K562 (cell line): Measurements from ENCODE around the gene SLC16A2. TPM values are rescaled to one million over a fixed set of nuclear protein-coding genes. Genes with fewer than 3 reads are reported as not detected.

ENCODE experiments used
- ATAC-seq: fragments of 200-7000 bp; cut with Tn5 transposase; 3 replicates; pipeline ENCODE4 v1.9.1; 2020; ENCODE audit warnings: moderate library complexity
- BruUV-seq: library from RNA; stranded (reverse); fragments of 400-500 nt; replicated peaks from 2 replicates; lab custom pipeline; 2021; lab: Mats Ljungman, UMichigan
- CTCF ChIA-PET: fragments of 300-600 bp; formaldehyde crosslinking; extraction: SDS; loops from one replicate; lab custom pipeline; 2021; ENCODE audit warnings: low intra/inter-chr PET ratio; lab: Yijun Ruan, JAX
- POLR2A ChIA-PET: fragments of 300-600, 350-650 bp; sonication (Branson Sonifier 250); formaldehyde crosslinking; extraction: SDS; loops from one replicate; lab custom pipeline; 2021; ENCODE audit warnings: antibody characterized with exemption, inconsistent platforms; lab: Yijun Ruan, JAX
- DNase-seq, 4 experiments: peaks; one replicate each; pipeline versions ENCODE4 v3.0.0 to v3.0.0-alpha.2; 2011 to 2018; ENCODE audit warnings: low spot score in 3 of 4, mixed read lengths in 3 of 4; ENCODE audit errors: extremely low read depth in 1 of 4
- FAIRE-seq: peaks from 2 replicates; lab custom pipeline; 2011; peaks lifted over from hg19 to GRCh38; lab: Jason Lieb, UNC
- H2AFZ ChIP-seq: 2 replicates; pipeline ENCODE4 v1.6.0; 2011; ENCODE audit warnings: low read depth, low read length, control low read depth, inconsistent platforms
- H3K27ac ChIP-seq: fragments of 200-600 bp; 3 replicates; pipeline ENCODE4 v1.8.0; 2011; ENCODE audit warnings: low read depth, mild to moderate bottlenecking, control low read depth, inconsistent platforms, low read length, moderate library complexity, mixed read lengths; ENCODE audit errors: extremely low read depth
- H3K27me3 ChIP-seq, 2 experiments: fragments of 300-600 bp in 1 of 2; 2 replicates in 1 of 2; 3 replicates in 1 of 2; pipeline versions ENCODE4 v1.6.0 to v1.8.0; 2011; ENCODE audit warnings: inconsistent platforms in 2 of 2, low read length in 2 of 2, mild to moderate bottlenecking in 1 of 2, mixed read lengths in 1 of 2, moderate library complexity in 1 of 2; ENCODE audit not compliant: control insufficient read depth in 2 of 2, insufficient read depth in 2 of 2
- H3K36me3 ChIP-seq: fragments of 300-600 bp; 3 replicates; pipeline ENCODE4 v1.8.0; 2011; ENCODE audit warnings: mild to moderate bottlenecking, low read length, inconsistent platforms; ENCODE audit not compliant: control insufficient read depth, insufficient read depth
- H3K4me1 ChIP-seq, 2 experiments: fragments of 200-600 bp in 1 of 2; replicated peaks in 1 of 2; 2 replicates in 1 of 2; 3 replicates in 1 of 2; pipeline versions ENCODE4 v1.5.1 to v1.8.0; 2011; ENCODE audit warnings: inconsistent platforms in 2 of 2, low read length in 2 of 2, mild to moderate bottlenecking in 1 of 2, mixed read lengths in 1 of 2, moderate library complexity in 1 of 2; ENCODE audit not compliant: control insufficient read depth in 2 of 2, insufficient read depth in 2 of 2
- H3K4me2 ChIP-seq: 2 replicates; pipeline ENCODE4 v1.6.1; 2011; ENCODE audit warnings: low read length, control low read depth, inconsistent platforms, mixed read lengths; ENCODE audit not compliant: insufficient read depth
- H3K4me3 ChIP-seq: fragments of 200-600 bp; sonication (generic), shearing (Covaris generic); 2 replicates; pipeline ENCODE4 v1.5.1; 2016; ENCODE audit warnings: control low read depth, inconsistent platforms
- H3K79me2 ChIP-seq: fragments of 200-600 bp; 3 replicates; pipeline ENCODE4 v1.8.0; 2011; ENCODE audit warnings: low read length, inconsistent platforms; ENCODE audit not compliant: control insufficient read depth, insufficient read depth
- H3K9ac ChIP-seq, 2 experiments: 2 replicates each; pipeline versions ENCODE4 v1.6.0 to v1.6.1; 2011; ENCODE audit warnings: low read depth in 2 of 2, low read length in 2 of 2, control low read depth in 1 of 2, inconsistent platforms in 1 of 2, mild to moderate bottlenecking in 1 of 2, mixed read lengths in 1 of 2; ENCODE audit not compliant: insufficient read depth in 1 of 2
- H3K9me1 ChIP-seq: one replicate; pipeline ENCODE4 v1.6.0; 2011; ENCODE audit warnings: inconsistent platforms, mild to moderate bottlenecking, low read length, moderate library complexity; ENCODE audit not compliant: control insufficient read depth, insufficient read depth
- H3K9me3 ChIP-seq: replicated peaks from 2 replicates; pipeline ENCODE4 v1.5.1; 2011; ENCODE audit warnings: low read depth, low read length, inconsistent platforms; ENCODE audit not compliant: control insufficient read depth, insufficient read depth
- H4K20me1 ChIP-seq: replicated peaks from 2 replicates; pipeline ENCODE4 v1.6.1; 2011; ENCODE audit warnings: low read length, inconsistent platforms, mixed read lengths; ENCODE audit not compliant: control insufficient read depth, insufficient read depth
- CBX2 ChIP-seq: fragments of 200-600 bp; sonication (generic); IDR thresholded peaks from one replicate; pipeline ENCODE4 v1.6.1; 2012; ENCODE audit warnings: mild to moderate bottlenecking, low read length, inconsistent platforms; ENCODE audit not compliant: insufficient read depth, poor library complexity, severe bottlenecking
- MBD2 ChIP-seq: sonication (generic); IDR thresholded peaks from 2 replicates; pipeline ENCODE4 v1.6.1; 2016; ENCODE audit warnings: low read depth, borderline replicate concordance
- SNAPC5 ChIP-seq: fragments of 250-450 bp; sonication (Bioruptor Pico); IDR thresholded peaks from 2 replicates; pipeline ENCODE4 v1.8.0; 2021; ENCODE audit warnings: moderate library complexity, mild to moderate bottlenecking, inconsistent platforms
- SPI1 ChIP-seq: IDR thresholded peaks from 2 replicates; pipeline ENCODE4 v1.6.1; 2011; ENCODE audit warnings: low read depth, low read length, control low read depth, borderline replicate concordance
- ZBTB17 ChIP-seq: fragments of 450-650 bp; formaldehyde crosslinking; IDR thresholded peaks from 2 replicates; pipeline ENCODE4 v1.4.0; 2020; ENCODE audit warnings: mild to moderate bottlenecking
- WGBS: fragments of 100-300 bp; shearing (Covaris generic); methylation state at CpG from one replicate; pipeline ENCODE4 v1.1.6; 2016; ENCODE audit warnings: low coverage, mixed read lengths; ENCODE audit not compliant: insufficient coverage; ENCODE audit errors: missing lambda C conversion rate; 5-methylcytosine and 5-hydroxymethylcytosine counted together
- in situ Hi-C: fragments of 300-500 bp; cut with MboI; formaldehyde crosslinking; loops from 4 replicates; pipeline ENCODE4 v1.15.0; 2018; ENCODE audit warnings: inconsistent platforms, mixed read lengths
- intact Hi-C: fragments of 100-400 bp; cut with micrococcal nuclease; formaldehyde crosslinking; loops from 2 replicates; pipeline ENCODE4 v1.14.2; 2022
- polyA plus RNA-seq, 8 experiments: library from polyadenylated mRNA; depleted of rRNA in 4 of 8; stranded (reverse) in 5 of 8; unstranded in 3 of 8; fragments of >200 nt; fragmentation: Nextera tagmentation in 2 of 8; fragmentation: Illumina TruSeq in 1 of 8; extraction: Ambion mirVana in 2 of 8; extraction: Trizol in 1 of 8; gene quantifications; 2 replicates each; pipeline versions ENCODE4 v1.2.1 to v1.2.3, GENCODE V29; 2011 to 2014; ENCODE audit warnings: inconsistent platforms in 1 of 8, missing spikeins in 1 of 8
- total RNA-seq, 7 experiments: library from RNA; depleted of rRNA in 6 of 7; stranded (reverse); fragments of >200 nt in 6 of 7; fragmentation: Illumina TruSeq in 2 of 7; extraction: Trizol in 2 of 7; gene quantifications; 2 replicates each; pipeline versions ENCODE4 v1.2.1 to v1.2.3, GENCODE V29; 2011 to 2021; ENCODE audit warnings: low replicate concordance in 1 of 7

SLC16A2 gene
- total and polyA plus RNA-seq, 9 of the 15 experiments (the other 6 are each of a cell fraction or from before 2014, with no cell fraction given): 0.07 TPM; not detected in 8

DNA sequence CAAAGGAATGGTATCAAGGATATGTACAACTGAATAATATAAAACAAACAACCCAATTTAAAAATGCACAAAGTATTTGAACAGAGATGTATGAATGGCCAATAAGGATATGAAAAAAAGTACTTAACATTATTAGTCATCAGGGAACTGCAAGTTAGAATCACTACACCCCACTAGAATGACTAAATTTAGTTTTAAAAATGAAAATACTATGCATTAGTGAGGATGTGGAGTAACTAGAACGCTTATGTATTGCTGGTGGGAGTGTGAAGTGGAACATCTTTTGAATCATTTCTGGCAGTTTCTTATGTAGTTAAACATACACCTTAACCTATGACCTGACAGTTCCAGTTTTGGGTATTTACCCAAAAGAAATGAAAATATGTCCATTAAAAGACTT is 13.0 kb upstream of the SLC16A2 start (continued):
- TF ChIP-seq SNAPC5 (CRISPR knock-in tag) (no peak), MBD2 (no peak)

DNA sequence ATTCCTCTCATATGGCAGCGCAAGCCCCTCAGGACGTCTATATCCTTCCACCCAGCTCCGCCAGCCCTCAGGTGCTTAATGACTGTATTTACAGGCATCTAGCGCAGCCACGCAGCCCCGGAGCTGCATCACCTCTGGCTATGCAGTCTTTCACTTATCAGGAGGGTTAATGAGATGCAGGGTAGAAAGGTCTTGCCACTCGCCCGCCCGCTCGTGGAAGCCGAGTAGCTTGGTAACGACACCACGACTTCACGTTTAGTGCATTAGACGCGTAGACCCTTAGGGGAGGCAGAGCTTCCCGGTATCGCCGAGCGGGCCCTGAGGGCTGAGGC is 1.5 kb upstream of the SLC16A2 start:
- DNase-seq (no peak), FAIRE-seq (no peak), ATAC-seq (no peak)
- Histone ChIP-seq H3K4me3 (no peak overlapping the region), H3K27ac (no peak overlapping the region), H3K4me2 (no peak overlapping the region), H3K4me1 (peaks cover 0 to 5% of the 10 kb centered on the region in 2 experiments; a peak in 1 of 5 replicates), H3K9me3 (no peaks in the 10 kb centered on the region), H3K79me2 (no peaks in the 10 kb centered on the region), H3K9ac (no peak overlapping the region), H4K20me1 (no peaks in the 10 kb centered on the region; the same call in 1 of the 2 replicates), H2AFZ (no peak overlapping the region), H3K9me1 (no peaks in the 10 kb centered on the region), H3K27me3 (peaks cover 0 to 26% of the 10 kb centered on the region in 2 experiments; a peak in 2 of 5 replicates), H3K36me3 (no peaks in the 10 kb centered on the region)
- ChIA-PET CTCF (no interaction called here), POLR2A (no interaction called here)
- BruUV-seq: no TSS peak
- in situ Hi-C loops (no loop called here), intact Hi-C loops (no loop called here)
- 5% methylated on average over 14 of the region's 20 CpGs for WGBS
- TF ChIP-seq CBX2 (no peak), SPI1 (no peak), ZBTB17 (CRISPR knock-in tag) (no peak)
